Nephron (organoid): ENCODE data around the gene VPS26C.

Experiments
- H3K27ac Mint-ChIP-seq, 3 experiments: 2 replicates each; pipeline ENCODE4 v1.8.0; 2020; ENCODE audit warnings: mixed read lengths in 3 of 3, mild to moderate bottlenecking in 2 of 3, moderate library complexity in 1 of 3
- H3K27me3 Mint-ChIP-seq: 2 replicates; pipeline ENCODE4 v1.8.0; 2021; ENCODE audit warnings: low read depth, mild to moderate bottlenecking, moderate library complexity, mixed read lengths
- H3K36me3 Mint-ChIP-seq: 2 replicates; pipeline ENCODE4 v1.8.0; 2020; ENCODE audit warnings: low read depth, mixed read lengths
- H3K4me1 Mint-ChIP-seq: 2 replicates; pipeline ENCODE4 v1.8.0; 2020; ENCODE audit warnings: mixed read lengths
- H3K4me3 Mint-ChIP-seq, 3 experiments: 2 replicates each; pipeline ENCODE4 v1.8.0; 2020; ENCODE audit warnings: mild to moderate bottlenecking in 3 of 3, mixed read lengths in 3 of 3, moderate library complexity in 2 of 3
- H3K9me3 Mint-ChIP-seq: 2 replicates; pipeline ENCODE4 v1.8.0; 2020; ENCODE audit warnings: mixed read lengths
- CTCF ChIP-seq, 3 experiments: fragments of 200-600 bp; sonication (generic); IDR thresholded peaks; one replicate each; pipeline ENCODE4 v1.5.0; 2021; ENCODE audit warnings: antibody characterized with exemption in 3 of 3; ENCODE audit not compliant: unreplicated experiment in 3 of 3

The VPS26C gene

GRCh38 chr21:37276377-37276776 lies 9.2 kb upstream of the VPS26C start:
- no peak overlapping the region for H3K27ac Mint-ChIP-seq
- H3K4me1 Mint-ChIP-seq: peaks cover 11% of the 10 kb centered on the region
- no peak overlapping the region for H3K4me3 Mint-ChIP-seq
- H3K36me3 Mint-ChIP-seq: no peaks in the 10 kb centered on the region
- TF ChIP-seq CTCF (IDR thresholded peaks at IDR 0.05; ENCODE audit: unreplicated experiment in 3 of 3): no peak
- no peaks in the 10 kb centered on the region for H3K9me3 Mint-ChIP-seq
- H3K27me3 Mint-ChIP-seq: peaks cover 6% of the 10 kb centered on the region

GRCh38 chr21:37273911-37274690 lies 7.0 kb upstream of the VPS26C start:
- H3K4me3 Mint-ChIP-seq: no peak overlapping the region
- TF ChIP-seq CTCF (IDR thresholded peaks at IDR 0.05; ENCODE audit: unreplicated experiment in 3 of 3): no peak
- H3K9me3 Mint-ChIP-seq: no peaks in the 10 kb centered on the region
- H3K27me3 Mint-ChIP-seq: peaks cover 6% of the 10 kb centered on the region
- H3K27ac Mint-ChIP-seq: peak overlapping the region in 1 of 3 experiments; percentile 10
- no peaks in the 10 kb centered on the region for H3K36me3 Mint-ChIP-seq
- peaks cover 4% of the 10 kb centered on the region for H3K4me1 Mint-ChIP-seq

- Mint-ChIP-seq H3K27ac (peak overlapping the region in 1 of 3 experiments; percentile 10), H3K27me3 (peaks cover 6% of the 10 kb centered on the region)
Observed at GRCh38 chr21:37273440-37273839, 6.3 kb upstream of the VPS26C start.

GRCh38 chr21:37272897-37273296 lies 5.8 kb upstream of the VPS26C start:
- Mint-ChIP-seq H3K27me3 (peaks cover 6% of the 10 kb centered on the region), H3K9me3 (no peaks in the 10 kb centered on the region), H3K4me1 (peaks cover 8% of the 10 kb centered on the region), H3K4me3 (no peak overlapping the region), H3K27ac (no peak overlapping the region), H3K36me3 (no peaks in the 10 kb centered on the region)
- TF ChIP-seq CTCF (IDR thresholded peaks at IDR 0.05; ENCODE audit: unreplicated experiment in 3 of 3): no peak

More at GRCh38 chr21:37273440-37273839, 6.3 kb upstream of the VPS26C start:
- no peak for TF ChIP-seq CTCF (IDR thresholded peaks at IDR 0.05; ENCODE audit: unreplicated experiment in 3 of 3)
- no peak overlapping the region for H3K4me3 Mint-ChIP-seq
- peaks cover 3% of the 10 kb centered on the region for H3K4me1 Mint-ChIP-seq
- no peaks in the 10 kb centered on the region for H3K36me3 Mint-ChIP-seq
- H3K9me3 Mint-ChIP-seq: no peaks in the 10 kb centered on the region

- peak overlapping the region in 2 of 3 experiments; percentile 31 to 60 for H3K27ac Mint-ChIP-seq
- TF ChIP-seq CTCF (IDR thresholded peaks at IDR 0.05; ENCODE audit: unreplicated experiment in 3 of 3): no peak
- H3K27me3 Mint-ChIP-seq: peaks cover 6% of the 10 kb centered on the region
- peak overlapping the region; percentile 14 to 64 (median 30) for H3K4me3 Mint-ChIP-seq
- H3K4me1 Mint-ChIP-seq: peaks cover 15% of the 10 kb centered on the region
- H3K9me3 Mint-ChIP-seq: no peaks in the 10 kb centered on the region
- H3K36me3 Mint-ChIP-seq: no peaks in the 10 kb centered on the region
Observed at GRCh38 chr21:37270576-37271365, 3.6 kb upstream of the VPS26C start.
